Lung (tissue), 12 donors: ENCODE measurements around the gene FRAS1. TPM values are rescaled to one million over a fixed set of nuclear protein-coding genes. Genes with fewer than 3 reads are reported as not detected.

Experiments used
- ATAC-seq: fragments of 200-7000 bp; cut with Tn5 transposase; one replicate; pipeline ENCODE4 v1.9.1; 2020; ENCODE audit warnings: moderate number of reproducible peaks; ENCODE audit not compliant: insufficient read depth, low FRiP score
- DNase-seq, 3 donors: peaks; one replicate each; pipeline ENCODE4 v3.0.0-alpha.2; 2013 to 2017
- H3K27ac ChIP-seq, 2 donors: one replicate each; pipeline ENCODE4 v1.5.1; 2013; ENCODE audit warnings: mild to moderate bottlenecking in 2 of 2, moderate library complexity in 2 of 2, control low read depth in 1 of 2, inconsistent platforms in 1 of 2, low read depth in 1 of 2, low read length in 1 of 2
- H3K27me3 ChIP-seq, 3 donors: one replicate each; pipeline ENCODE4 v1.5.1; 2013; ENCODE audit warnings: low read length in 2 of 3; ENCODE audit not compliant: control insufficient read depth in 3 of 3, insufficient read depth in 3 of 3
- H3K36me3 ChIP-seq, 4 donors: one replicate each; pipeline ENCODE4 v1.5.1; 2013; ENCODE audit warnings: low read length in 4 of 4, mild to moderate bottlenecking in 1 of 4, moderate library complexity in 1 of 4; ENCODE audit not compliant: control insufficient read depth in 4 of 4, insufficient read depth in 4 of 4
- H3K4me1 ChIP-seq, 5 donors: one replicate each; pipeline ENCODE4 v1.5.1; 2013; ENCODE audit warnings: low read length in 5 of 5, mild to moderate bottlenecking in 2 of 5, moderate library complexity in 1 of 5; ENCODE audit not compliant: control insufficient read depth in 5 of 5, insufficient read depth in 5 of 5
- H3K4me3 ChIP-seq: one replicate; pipeline ENCODE4 v1.5.1; 2013; ENCODE audit warnings: mild to moderate bottlenecking, control low read depth, moderate library complexity
- H3K9ac ChIP-seq, 2 donors: one replicate each; pipeline ENCODE4 v1.5.1; 2013; ENCODE audit warnings: low read length in 2 of 2, control low read depth in 1 of 2; ENCODE audit not compliant: insufficient read depth in 1 of 2
- H3K9me3 ChIP-seq, 4 donors: one replicate each; pipeline ENCODE4 v1.5.1; 2013; ENCODE audit warnings: low read length in 3 of 4, mild to moderate bottlenecking in 1 of 4, moderate library complexity in 1 of 4; ENCODE audit not compliant: control insufficient read depth in 4 of 4, insufficient read depth in 3 of 4
- WGBS, 2 donors: extraction: QIAGEN DNeasy Blood & Tissue Kit; methylation state at CpG; one replicate each; pipeline ENCODE4 v1.1.7; 2013; 5-methylcytosine and 5-hydroxymethylcytosine counted together
- polyA plus RNA-seq, 2 donors: library from polyadenylated mRNA; stranded (reverse); fragments of 200-250 nt; gene quantifications; one replicate each; pipeline ENCODE4 v1.2.1, GENCODE V29; 2013
- total RNA-seq, 2 donors: library from RNA; depleted of rRNA in 1 of 2; stranded (reverse); fragments of >200 nt in 1 of 2; gene quantifications; one replicate each; pipeline ENCODE4 v1.2.1, GENCODE V29; 2014 to 2021
- TF ChIP-seq, protein P1 (sequence below): IDR thresholded peaks from 2 replicates; pipeline ENCODE4 v1.5.1; 2012; ENCODE audit warnings: mild to moderate bottlenecking; ENCODE audit errors: control extremely low read depth, extremely low read depth
- donor health status: control.
- donor health status: control.
- donor health status: Bipolar disorder and iron deficiency.
- donor health status: healthy.
- donor health status: DM: yes; HTN: yes; CAD: no.

Gene FRAS1
- total and polyA plus RNA-seq, 4 donors: 0.45 to 53.8 (median 6.9) TPM

DNA sequence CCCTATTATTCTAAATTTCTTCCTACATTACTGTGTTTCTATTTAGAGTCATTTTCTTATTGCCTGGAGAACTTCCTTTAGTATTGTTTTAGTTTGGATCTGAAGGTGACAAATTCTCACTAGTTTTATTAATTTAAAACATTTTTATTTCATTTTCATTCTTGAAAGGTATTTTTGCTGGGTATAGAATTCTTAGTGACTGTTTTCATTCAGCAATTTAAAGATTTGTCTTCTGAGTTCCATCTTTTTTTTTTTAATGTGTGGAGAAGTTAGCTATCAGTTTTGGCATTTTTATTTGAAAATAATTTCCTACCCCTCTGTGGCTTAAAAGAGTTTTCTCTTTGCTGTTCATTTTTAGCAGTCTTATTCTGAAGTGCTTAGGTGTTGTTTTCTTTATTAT, 169.2 kb downstream of the FRAS1 start:
- DNase-seq: no peak
- H3K9ac ChIP-seq: no peak overlapping the region
- H3K27me3 ChIP-seq: no peaks in the 10 kb centered on the region
- peaks cover 0 to 3% (median 0%) of the 10 kb centered on the region in 5 donors for H3K4me1 ChIP-seq
- H3K4me3 ChIP-seq: no peak overlapping the region
- peaks cover 0 to 3% (median 0%) of the 10 kb centered on the region in 4 donors for H3K9me3 ChIP-seq
- TF ChIP-seq, protein P1, sequence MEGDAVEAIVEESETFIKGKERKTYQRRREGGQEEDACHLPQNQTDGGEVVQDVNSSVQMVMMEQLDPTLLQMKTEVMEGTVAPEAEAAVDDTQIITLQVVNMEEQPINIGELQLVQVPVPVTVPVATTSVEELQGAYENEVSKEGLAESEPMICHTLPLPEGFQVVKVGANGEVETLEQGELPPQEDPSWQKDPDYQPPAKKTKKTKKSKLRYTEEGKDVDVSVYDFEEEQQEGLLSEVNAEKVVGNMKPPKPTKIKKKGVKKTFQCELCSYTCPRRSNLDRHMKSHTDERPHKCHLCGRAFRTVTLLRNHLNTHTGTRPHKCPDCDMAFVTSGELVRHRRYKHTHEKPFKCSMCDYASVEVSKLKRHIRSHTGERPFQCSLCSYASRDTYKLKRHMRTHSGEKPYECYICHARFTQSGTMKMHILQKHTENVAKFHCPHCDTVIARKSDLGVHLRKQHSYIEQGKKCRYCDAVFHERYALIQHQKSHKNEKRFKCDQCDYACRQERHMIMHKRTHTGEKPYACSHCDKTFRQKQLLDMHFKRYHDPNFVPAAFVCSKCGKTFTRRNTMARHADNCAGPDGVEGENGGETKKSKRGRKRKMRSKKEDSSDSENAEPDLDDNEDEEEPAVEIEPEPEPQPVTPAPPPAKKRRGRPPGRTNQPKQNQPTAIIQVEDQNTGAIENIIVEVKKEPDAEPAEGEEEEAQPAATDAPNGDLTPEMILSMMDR: no peak
- ATAC-seq: no peak
- H3K36me3 ChIP-seq: no peaks in the 10 kb centered on the region
- H3K27ac ChIP-seq: no peak overlapping the region

DNA sequence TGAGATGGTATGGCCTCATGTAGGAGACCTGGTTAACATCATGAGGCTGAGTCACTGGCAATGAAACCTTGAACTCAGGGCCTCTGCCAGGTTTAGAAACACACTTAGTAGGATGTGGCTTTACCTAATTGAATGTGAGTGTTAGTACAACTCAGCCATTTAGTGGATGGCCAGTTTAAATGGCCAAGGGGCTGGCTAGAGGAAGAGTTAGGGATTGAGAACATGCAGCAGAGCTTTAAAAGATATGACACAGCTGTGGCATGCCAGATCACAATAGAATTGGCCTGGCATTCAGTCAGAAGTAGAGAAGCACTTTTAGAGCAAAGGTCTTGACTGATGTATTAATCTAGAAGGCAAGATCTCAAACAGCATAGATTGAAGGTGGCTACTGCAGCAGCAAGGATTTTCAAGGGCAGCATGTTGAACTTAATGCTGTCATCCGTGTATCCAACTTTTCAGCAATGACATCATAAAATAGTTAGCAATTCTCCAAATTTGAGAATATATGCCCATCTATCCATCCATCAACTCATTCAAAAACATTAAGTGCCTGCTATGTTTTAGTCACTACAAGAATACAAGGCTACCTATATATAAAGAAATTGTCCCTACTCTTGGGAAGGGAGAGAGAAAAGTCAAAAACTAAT, 170.4 kb downstream of the FRAS1 start:
- Histone ChIP-seq H3K27ac (no peak overlapping the region), H3K9me3 (peaks cover 0 to 3% (median 0%) of the 10 kb centered on the region in 4 donors), H3K4me1 (peaks cover 0 to 3% (median 0%) of the 10 kb centered on the region in 5 donors), H3K36me3 (no peaks in the 10 kb centered on the region), H3K27me3 (no peaks in the 10 kb centered on the region), H3K9ac (no peak overlapping the region), H3K4me3 (no peak overlapping the region)
- WGBS, 2 donors: 83 to 92% methylated on average over 1 of the region's 1 CpG
- TF ChIP-seq, protein P1: no peak
- ATAC-seq (no peak), DNase-seq (no peak)

DNA sequence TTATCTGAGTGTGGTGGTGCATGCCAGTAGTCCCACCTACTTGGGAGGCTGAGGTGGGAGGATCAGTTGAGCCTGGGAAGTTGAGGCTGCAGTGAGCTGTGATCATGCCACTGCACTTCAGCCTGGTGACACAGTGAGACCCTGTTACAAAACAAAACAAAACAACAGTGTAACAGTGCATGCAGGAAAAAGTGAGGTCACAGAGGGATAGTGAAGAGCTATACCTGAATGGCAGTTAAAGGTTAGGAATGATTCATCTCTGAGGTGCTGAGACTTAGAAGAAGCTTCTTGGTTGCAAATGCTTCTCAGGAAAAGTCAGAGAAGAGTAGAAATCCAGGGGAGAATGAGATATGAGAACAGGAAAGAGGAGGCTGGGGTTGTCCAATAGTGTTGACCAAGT, 178.7 kb downstream of the FRAS1 start:
- no peaks in the 10 kb centered on the region for H3K9me3 ChIP-seq
- H3K27ac ChIP-seq: no peak overlapping the region
- H3K4me1 ChIP-seq: peaks cover 0 to 3% (median 0%) of the 10 kb centered on the region in 5 donors
- no peak for DNase-seq
- H3K27me3 ChIP-seq: no peaks in the 10 kb centered on the region
- H3K4me3 ChIP-seq: no peak overlapping the region
- no peak for ATAC-seq
- TF ChIP-seq, protein P1: no peak
- no peaks in the 10 kb centered on the region for H3K36me3 ChIP-seq
- no peak overlapping the region for H3K9ac ChIP-seq

DNA sequence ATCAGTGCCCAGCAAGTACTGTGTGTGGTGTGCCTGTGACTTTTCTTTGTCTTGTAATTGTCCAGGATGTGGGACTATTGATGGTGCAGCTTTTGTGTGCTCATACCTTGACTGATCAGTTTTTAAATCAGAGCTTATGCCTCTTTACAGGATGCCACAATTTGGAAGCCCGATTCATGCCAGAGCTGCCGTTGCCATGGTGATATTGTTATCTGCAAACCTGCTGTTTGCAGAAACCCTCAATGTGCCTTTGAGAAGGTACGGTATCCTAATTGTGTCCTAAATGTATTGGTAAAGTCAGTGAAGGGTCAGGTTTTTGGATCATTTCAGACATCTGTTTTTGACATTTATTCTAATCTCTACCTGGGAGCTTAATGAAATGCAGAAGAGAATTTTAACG, 180.2 kb downstream of the FRAS1 start:
- ATAC-seq (no peak), DNase-seq (no peak)
- 85 to 90% methylated on average over 4 of the region's 4 CpGs for WGBS, 2 donors
- Histone ChIP-seq H3K4me3 (no peak overlapping the region), H3K27ac (no peak overlapping the region), H3K27me3 (no peaks in the 10 kb centered on the region), H3K9ac (no peak overlapping the region), H3K36me3 (no peaks in the 10 kb centered on the region), H3K9me3 (no peaks in the 10 kb centered on the region), H3K4me1 (peaks cover 0 to 3% (median 0%) of the 10 kb centered on the region in 5 donors)
- TF ChIP-seq, protein P1: no peak
